CD4-positive, alpha-beta memory T cell (primary cell): Measurements from ENCODE around the gene DDX39A. TPM values are rescaled to one million over a fixed set of nuclear protein-coding genes. Genes with fewer than 3 reads are reported as not detected.

Source experiments
- CTCF ChIA-PET: fragments of 350-600 bp; sonication (Branson Sonifier 250); formaldehyde crosslinking; loops from one replicate; lab custom pipeline; 2021; ENCODE audit warnings: inconsistent platforms; ENCODE audit not compliant: partially characterized antibody; lab: Charles Lee
- POLR2A ChIA-PET: fragments of 350-600 bp; sonication (Branson Sonifier 250); formaldehyde crosslinking; loops from one replicate; lab custom pipeline; 2021; ENCODE audit not compliant: partially characterized antibody; lab: Charles Lee
- DNase-seq, 5 donors: peaks; one replicate each; pipeline versions ENCODE4 v3.0.0 to v3.0.0-alpha.2; 2020 to 2022; ENCODE audit warnings: mixed read lengths in 1 of 5
- H3K27ac ChIP-seq: one replicate; pipeline ENCODE4 v1.7.0; 2013; ENCODE audit warnings: low read depth, low read length
- H3K27me3 ChIP-seq: 2 replicates; pipeline ENCODE4 v1.7.0; 2013; ENCODE audit warnings: mild to moderate bottlenecking, low read length, moderate library complexity; ENCODE audit not compliant: insufficient read depth
- H3K36me3 ChIP-seq: 2 replicates; pipeline ENCODE4 v1.7.0; 2013; ENCODE audit warnings: mild to moderate bottlenecking, low read length, moderate library complexity; ENCODE audit not compliant: insufficient read depth
- H3K4me1 ChIP-seq: 2 replicates; pipeline ENCODE4 v1.7.0; 2013; ENCODE audit warnings: mild to moderate bottlenecking, low read length, moderate library complexity; ENCODE audit not compliant: insufficient read depth
- H3K4me3 ChIP-seq, 2 donors: one replicate each; pipeline ENCODE4 v1.7.0; 2013; ENCODE audit warnings: low read length in 2 of 2, mild to moderate bottlenecking in 1 of 2
- H3K9me3 ChIP-seq, 2 donors: one replicate each; pipeline ENCODE4 v1.7.0; 2013; ENCODE audit warnings: low read length in 2 of 2, control low read depth in 1 of 2; ENCODE audit not compliant: control insufficient read depth in 1 of 2
- H3K27ac Mint-ChIP-seq, 7 donors: one replicate each; pipeline ENCODE4 v1.8.0; 2020 to 2021; ENCODE audit warnings: mixed read lengths in 7 of 7, mild to moderate bottlenecking in 6 of 7, inconsistent platforms in 3 of 7, moderate library complexity in 3 of 7
- H3K27me3 Mint-ChIP-seq, 2 donors: one replicate each; pipeline ENCODE4 v1.8.0; 2020 to 2021; ENCODE audit warnings: mixed read lengths in 2 of 2
- H3K36me3 Mint-ChIP-seq, 2 donors: one replicate each; pipeline ENCODE4 v1.8.0; 2020 to 2021; ENCODE audit warnings: mixed read lengths in 2 of 2, inconsistent platforms in 1 of 2, mild to moderate bottlenecking in 1 of 2
- H3K4me1 Mint-ChIP-seq, 4 donors: one replicate each; pipeline ENCODE4 v1.8.0; 2020 to 2021; ENCODE audit warnings: mixed read lengths in 4 of 4, mild to moderate bottlenecking in 1 of 4
- H3K4me3 Mint-ChIP-seq, 8 donors: one replicate each; pipeline ENCODE4 v1.8.0; 2020 to 2021; ENCODE audit warnings: mixed read lengths in 8 of 8, mild to moderate bottlenecking in 7 of 8, moderate library complexity in 6 of 8, inconsistent platforms in 3 of 8
- H3K9me3 Mint-ChIP-seq, 8 donors: one replicate each; pipeline ENCODE4 v1.8.0; 2020 to 2021; ENCODE audit warnings: mixed read lengths in 8 of 8, mild to moderate bottlenecking in 5 of 8, inconsistent platforms in 3 of 8, moderate library complexity in 1 of 8
- intact Hi-C: fragments of 100-400 bp; cut with micrococcal nuclease; formaldehyde crosslinking; loops from one replicate; pipeline ENCODE4 v1.15.1; 2023
- polyA plus RNA-seq, 2 donors: library from polyadenylated mRNA; unstranded; fragments of 300-500 nt; fragmentation: Illumina TruSeq; gene quantifications; one replicate each; pipeline ENCODE4 v1.2.3, GENCODE V29; 2021
- total RNA-seq, 2 experiments: library from RNA; stranded (reverse); gene quantifications; one replicate each; pipeline ENCODE4 v1.2.3, GENCODE V29; 2021

The DDX39A gene
- total and polyA plus RNA-seq, 4 experiments from 2014 or later, result 95.0 to 148 (median 146) TPM

DNA sequence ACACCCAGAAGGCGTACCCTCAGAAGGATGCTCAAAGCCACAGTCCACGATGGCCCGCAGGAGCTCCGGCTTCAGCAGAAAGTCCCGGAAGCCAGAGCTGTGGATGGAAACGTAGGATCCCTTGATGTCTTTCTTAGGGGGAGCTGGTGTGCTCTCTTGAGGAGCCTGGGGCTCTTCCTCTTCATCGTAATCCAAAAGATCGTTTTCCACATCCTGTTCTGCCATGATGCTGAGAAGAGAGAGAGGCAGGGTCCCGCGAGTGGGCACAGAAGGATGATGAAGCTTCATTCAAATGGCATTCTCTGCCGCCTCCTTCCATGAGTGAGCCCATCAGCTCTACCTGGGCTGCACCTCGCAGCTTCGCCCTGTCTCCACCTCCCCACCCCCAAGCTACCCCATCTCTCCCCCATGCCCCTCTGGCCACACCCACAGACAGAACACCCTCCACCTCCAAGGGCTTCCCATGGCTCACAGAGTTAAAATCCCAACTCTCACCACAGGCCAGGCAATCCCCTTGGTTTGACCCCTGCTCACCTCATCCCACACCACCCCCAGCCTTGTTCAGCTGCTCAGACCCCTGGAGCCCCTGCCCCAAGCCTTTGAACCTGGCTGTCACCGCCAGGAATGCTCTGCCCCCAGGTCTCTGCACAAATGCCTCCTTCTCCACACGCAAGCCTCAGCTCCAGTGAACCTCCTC lies 6.0 kb downstream of the DDX39A start:
- Mint-ChIP-seq H3K36me3 (peaks cover 34 to 75% of the 10 kb centered on the region in 2 donors), H3K4me1 (peaks cover 44 to 93% (median 70%) of the 10 kb centered on the region in 4 donors), H3K27ac (peak overlapping the region; percentile 53 to 94 (median 74)), H3K27me3 (no peaks in the 10 kb centered on the region), H3K9me3 (peaks cover 0 to 6% (median 0%) of the 10 kb centered on the region in 8 donors), H3K4me3 (peak overlapping the region in 6 of 8 donors; percentile 9 to 69 (median 34))
- Histone ChIP-seq H3K36me3 (peaks cover 46% of the 10 kb centered on the region), H3K4me1 (peaks cover 90% of the 10 kb centered on the region), H3K27ac (peak overlapping the region; percentile 8), H3K9me3 (no peaks in the 10 kb centered on the region), H3K27me3 (no peaks in the 10 kb centered on the region), H3K4me3 (no peak overlapping the region)
- intact Hi-C loops, result no loop called here
- DNase-seq, result peak in 1 of 5 donors; percentile 49
- ChIA-PET CTCF (interaction anchor here (0.6 to 1.3 kb wide), 5 partner anchors 17 to 202 kb away, joined by 3 to 4 read pairs (median 3); no protein-coding TSS in a partner anchor), POLR2A (interaction anchor here (0.7 to 2.4 kb wide), 6 partner anchors 7 to 109 kb away, joined by 3 to 9 read pairs (median 4); no protein-coding TSS in a partner anchor)

DNA sequence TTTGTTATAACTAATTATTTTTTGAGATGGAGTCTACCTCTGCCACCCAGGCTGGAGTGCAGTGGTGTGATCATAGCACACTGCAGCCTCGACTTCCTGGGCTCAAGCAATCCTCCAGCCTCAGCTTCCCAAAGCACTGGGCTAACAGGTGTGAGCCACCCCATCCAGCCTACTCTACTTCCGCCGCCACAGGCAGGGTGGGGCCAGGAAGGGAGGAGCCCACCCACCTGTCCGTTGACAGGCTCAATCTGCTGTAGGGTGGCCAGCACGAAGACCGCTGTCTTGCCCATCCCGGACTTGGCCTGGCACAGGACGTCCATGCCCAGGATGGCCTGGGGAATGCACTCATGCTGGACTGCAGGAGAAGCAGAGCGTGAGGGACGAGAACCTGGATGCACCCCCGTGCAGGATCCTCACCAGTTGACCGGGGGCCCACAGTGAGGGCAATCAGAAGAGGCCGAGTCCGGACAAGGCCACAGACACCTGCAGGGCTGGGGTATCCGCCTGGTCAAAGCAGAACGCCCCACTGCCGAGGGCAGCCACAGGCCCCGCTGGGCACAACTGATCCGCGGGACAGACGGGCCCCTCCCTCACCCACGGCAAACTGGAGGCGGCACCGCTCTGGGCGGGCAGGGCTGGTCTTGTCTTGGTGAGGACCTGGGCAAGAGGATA lies 6.7 kb downstream of the DDX39A start:
- peak overlapping the region in 4 of 7 donors; percentile 78 to 94 (median 83) for H3K27ac Mint-ChIP-seq
- Histone ChIP-seq H3K4me1 (peaks cover 86% of the 10 kb centered on the region), H3K27ac (peak overlapping the region; percentile 8), H3K27me3 (no peaks in the 10 kb centered on the region), H3K4me3 (no peak overlapping the region), H3K36me3 (peaks cover 53% of the 10 kb centered on the region), H3K9me3 (no peaks in the 10 kb centered on the region)
- peaks cover 42 to 93% (median 69%) of the 10 kb centered on the region in 4 donors for H3K4me1 Mint-ChIP-seq
- H3K36me3 Mint-ChIP-seq, result peaks cover 34 to 78% of the 10 kb centered on the region in 2 donors
- DNase-seq, result peak in 1 of 5 donors; percentile 42
- peak overlapping the region in 2 of 8 donors; percentile 10 to 59 for H3K4me3 Mint-ChIP-seq
- CTCF ChIA-PET, result interaction anchor here (0.8 to 1.2 kb wide), 2 partner anchors 51 to 64 kb away, joined by 3 to 4 read pairs; no protein-coding TSS in a partner anchor
- H3K9me3 Mint-ChIP-seq, result peaks cover 0 to 8% (median 0%) of the 10 kb centered on the region in 8 donors
- POLR2A ChIA-PET, result interaction anchor here (0.6 to 1.3 kb wide), 4 partner anchors 9 to 68 kb away, joined by 3 to 5 read pairs (median 3); no protein-coding TSS in a partner anchor
- no peaks in the 10 kb centered on the region for H3K27me3 Mint-ChIP-seq
- intact Hi-C loops, result no loop called here

DNA sequence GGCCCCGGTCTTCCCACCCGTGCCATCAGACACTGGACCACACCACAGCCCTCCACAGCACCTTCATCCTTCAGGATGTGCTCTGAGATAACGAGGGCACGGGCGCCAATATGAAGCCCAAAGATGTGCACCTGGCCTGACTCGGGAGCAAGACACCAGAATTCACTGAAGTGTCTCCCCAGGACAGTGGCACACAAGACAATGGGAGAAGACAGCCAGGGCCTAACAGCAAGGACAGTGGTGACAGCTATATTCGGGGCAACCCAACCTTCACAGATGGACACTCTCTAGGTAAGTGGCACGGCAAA lies 7.2 kb downstream of the DDX39A start:
- Mint-ChIP-seq H3K9me3 (peaks cover 0 to 11% (median 0%) of the 10 kb centered on the region in 8 donors), H3K27me3 (no peaks in the 10 kb centered on the region), H3K36me3 (peaks cover 37 to 81% of the 10 kb centered on the region in 2 donors), H3K4me1 (peaks cover 41 to 92% (median 65%) of the 10 kb centered on the region in 4 donors), H3K4me3 (peak overlapping the region in 4 of 8 donors; percentile 10 to 59 (median 36)), H3K27ac (peak overlapping the region; percentile 21 to 94 (median 79))
- H3K4me1 ChIP-seq, result peaks cover 81% of the 10 kb centered on the region
- peak in 1 of 5 donors; percentile 39 for DNase-seq
- no peaks in the 10 kb centered on the region for H3K27me3 ChIP-seq
- H3K4me3 ChIP-seq, result no peak overlapping the region
- CTCF ChIA-PET, result interaction anchor here (1.0 to 1.6 kb wide), 3 partner anchors 19 to 212 kb away, joined by 3 to 7 read pairs (median 5); no protein-coding TSS in a partner anchor
- POLR2A ChIA-PET, result interaction anchor here (0.6 to 9.4 kb wide), 4 partner anchors 12 to 50 kb away, joined by 3 to 206 read pairs (median 24); partner anchors contain the start of gene ADGRE5
- intact Hi-C loops, result no loop called here
- peaks cover 59% of the 10 kb centered on the region for H3K36me3 ChIP-seq
- peak overlapping the region; percentile 8 for H3K27ac ChIP-seq
- no peaks in the 10 kb centered on the region for H3K9me3 ChIP-seq

DNA sequence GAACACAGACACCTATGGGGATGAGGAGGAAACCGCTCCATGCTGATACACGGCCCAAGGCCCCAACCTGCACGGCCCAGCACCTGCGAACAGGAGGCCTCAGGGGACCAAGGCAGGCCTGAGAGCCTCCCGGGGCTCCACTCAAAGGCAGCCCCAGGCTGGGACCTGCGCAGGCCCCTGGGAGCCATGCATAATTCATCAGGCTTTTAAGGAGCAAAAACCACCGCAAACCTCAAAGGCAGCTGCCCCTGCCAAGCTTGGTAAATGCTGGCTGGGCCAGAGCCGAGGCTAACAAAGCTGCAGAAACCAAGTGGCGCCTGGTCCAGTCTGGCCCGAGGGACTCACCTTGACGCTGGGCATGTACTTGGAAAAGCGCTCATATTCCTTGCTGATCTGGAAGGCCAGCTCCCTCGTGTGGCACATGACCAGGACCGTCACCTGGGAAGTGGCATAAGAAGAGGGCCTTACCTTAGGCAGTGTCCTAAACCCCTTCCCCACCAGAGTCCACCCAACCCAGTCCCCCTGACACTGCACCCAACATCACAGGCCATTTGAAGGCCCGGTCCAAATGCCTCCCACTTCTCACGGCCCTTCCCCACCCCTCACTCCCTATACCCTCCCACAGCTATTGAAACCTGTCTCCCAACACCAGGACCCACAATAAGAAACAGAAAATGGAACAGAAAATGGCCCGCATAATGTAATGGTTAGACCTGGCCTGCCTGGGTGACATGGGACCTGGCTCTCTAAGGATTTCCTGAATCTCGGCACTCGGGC lies 7.8 kb downstream of the DDX39A start:
- peaks cover 41 to 83% of the 10 kb centered on the region in 2 donors for H3K36me3 Mint-ChIP-seq
- peaks cover 38 to 92% (median 62%) of the 10 kb centered on the region in 4 donors for H3K4me1 Mint-ChIP-seq
- H3K9me3 Mint-ChIP-seq, result peaks cover 0 to 13% (median 0%) of the 10 kb centered on the region in 8 donors
- H3K4me3 Mint-ChIP-seq, result peak overlapping the region in 6 of 8 donors; percentile 21 to 77 (median 49)
- H3K9me3 ChIP-seq, result no peaks in the 10 kb centered on the region
- DNase-seq, result peak in 1 of 5 donors; percentile 35
- no peaks in the 10 kb centered on the region for H3K27me3 ChIP-seq
- H3K27me3 Mint-ChIP-seq, result no peaks in the 10 kb centered on the region
- peak overlapping the region; percentile 21 to 94 (median 80) for H3K27ac Mint-ChIP-seq
- peaks cover 64% of the 10 kb centered on the region for H3K36me3 ChIP-seq
- ChIA-PET POLR2A (interaction anchor here (0.6 to 9.4 kb wide), 6 partner anchors 8 to 275 kb away, joined by 3 to 206 read pairs (median 22); partner anchors contain the start of genes ADGRE5, ASF1B, DDX39A and DNAJB1), CTCF (interaction anchor here (1.0 to 2.2 kb wide), 7 partner anchors 17 to 211 kb away, joined by 3 to 11 read pairs (median 5); partner anchors contain the start of gene PKN1)
- peak overlapping the region; percentile 8 for H3K27ac ChIP-seq
- peaks cover 80% of the 10 kb centered on the region for H3K4me1 ChIP-seq
- H3K4me3 ChIP-seq, result no peak overlapping the region
- intact Hi-C loops, result no loop called here

DNA sequence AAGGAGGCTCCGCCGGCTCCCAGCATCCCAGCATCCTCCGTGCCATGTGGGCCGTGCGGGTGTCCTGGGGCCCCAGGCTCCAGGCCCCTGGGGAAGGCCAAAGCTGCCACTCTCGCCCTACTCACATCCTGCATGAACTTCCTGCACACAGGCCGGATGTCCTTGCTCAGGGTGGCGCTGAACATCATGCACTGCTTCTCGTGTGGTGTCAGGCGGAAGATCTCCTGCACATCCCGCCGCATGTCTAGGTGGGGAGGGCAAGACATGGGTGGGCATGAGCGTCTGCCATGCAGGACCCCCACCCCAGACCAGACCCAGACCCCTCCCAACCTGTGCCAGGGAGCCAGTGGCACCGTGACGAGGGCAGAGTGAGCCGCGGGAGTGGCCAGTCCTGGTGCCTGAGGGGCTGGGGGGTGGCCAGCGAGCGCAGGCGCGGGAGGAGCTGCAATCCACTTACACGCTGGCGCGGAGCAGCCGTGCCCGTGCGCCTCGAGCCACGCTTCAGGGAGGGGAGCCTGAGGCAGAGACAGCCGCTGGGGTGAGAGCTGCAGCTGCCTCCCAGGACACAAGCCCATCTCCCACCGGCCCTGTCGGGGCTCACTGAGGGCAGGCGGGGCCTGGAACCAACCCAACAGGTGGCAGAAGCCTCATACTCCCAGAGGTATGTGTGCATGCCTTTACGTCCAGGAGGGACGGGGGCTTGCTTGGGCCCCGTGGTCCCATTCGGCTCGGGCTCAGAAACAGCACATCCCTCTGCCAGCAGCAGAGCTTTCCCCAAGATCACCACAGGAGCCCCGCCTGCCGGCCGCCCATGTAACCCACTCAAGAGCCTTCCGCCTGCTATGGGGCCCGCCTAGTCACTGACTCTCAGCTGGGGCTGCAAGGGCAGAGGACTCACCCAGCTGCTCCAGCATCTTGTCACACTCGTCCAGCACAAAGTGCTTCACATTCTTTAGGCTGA lies 8.8 kb downstream of the DDX39A start:
- Mint-ChIP-seq H3K27me3 (no peaks in the 10 kb centered on the region), H3K27ac (peak overlapping the region; percentile 86 to 95 (median 91)), H3K4me1 (peaks cover 33 to 91% (median 57%) of the 10 kb centered on the region in 4 donors), H3K36me3 (peaks cover 44 to 82% of the 10 kb centered on the region in 2 donors), H3K4me3 (peak overlapping the region; percentile 42 to 84 (median 67)), H3K9me3 (peaks cover 0 to 13% (median 0%) of the 10 kb centered on the region in 8 donors)
- ChIA-PET POLR2A (interaction anchor here (1.0 to 9.4 kb wide), 11 partner anchors 9 to 274 kb away, joined by 3 to 206 read pairs (median 6); partner anchors contain the start of genes ADGRE5, ASF1B, DDX39A and DNAJB1), CTCF (interaction anchor here (0.8 to 2.2 kb wide), 13 partner anchors 18 to 273 kb away, joined by 3 to 12 read pairs (median 5); partner anchors contain the start of gene PKN1)
- Histone ChIP-seq H3K36me3 (peaks cover 69% of the 10 kb centered on the region), H3K9me3 (no peaks in the 10 kb centered on the region), H3K4me1 (peaks cover 77% of the 10 kb centered on the region), H3K27ac (peak overlapping the region; percentile 15), H3K27me3 (no peaks in the 10 kb centered on the region), H3K4me3 (no peak overlapping the region)
- intact Hi-C loops, result loop anchor here (1.0 kb wide), 1 partner anchor 9 kb away; the partner anchor contains the start of gene DDX39A
- peak; percentile 63 to 80 (median 72) for DNase-seq
